ENCODE measurements around the gene PIM2. TPM values are rescaled to one million over a fixed set of nuclear protein-coding genes. Genes with fewer than 3 reads are reported as not detected.

The PIM2 gene
- total and polyA plus RNA-seq, 4 experiments from 2014 or later, result 117 to 489 (median 257) TPM

DNA sequence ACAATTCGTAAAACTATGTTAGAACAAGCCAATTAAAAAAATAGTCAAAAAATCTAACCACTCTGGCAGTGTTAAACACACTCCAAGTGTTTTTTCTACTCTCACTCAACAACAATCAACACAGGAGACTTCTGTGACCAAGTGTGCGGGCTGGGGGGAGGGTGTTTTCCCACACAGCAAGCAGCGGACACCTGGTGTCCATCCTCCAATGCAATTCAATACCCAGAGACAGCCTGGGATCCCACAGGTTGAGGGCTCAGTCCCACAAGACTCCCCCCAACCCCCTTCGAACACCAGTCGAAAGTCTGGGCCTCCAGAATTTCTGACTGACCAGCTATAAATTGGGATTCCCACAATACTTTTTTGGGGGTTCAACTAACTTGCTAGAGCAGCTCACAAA, 8.3 kb upstream of the PIM2 start:
- Histone ChIP-seq H3K9me3 (ENCODE audit: control insufficient read depth in 1 of 2, low read length in 2 of 2) (no peaks in the 10 kb centered on the region), H3K4me3 (ENCODE audit: low read length in 2 of 2) (no peak overlapping the region), H3K36me3 (ENCODE audit: insufficient read depth, low read length) (peaks cover 11% of the 10 kb centered on the region), H3K27ac (ENCODE audit: low read depth, low read length) (no peak overlapping the region), H3K4me1 (ENCODE audit: insufficient read depth, low read length) (peaks cover 35% of the 10 kb centered on the region), H3K27me3 (ENCODE audit: insufficient read depth, low read length) (no peaks in the 10 kb centered on the region)
- no peak overlapping the region for H3K27ac Mint-ChIP-seq
- intact Hi-C loops (cut with micrococcal nuclease), result no loop called here
- no peak for DNase-seq
- H3K4me3 Mint-ChIP-seq, result no peak overlapping the region
- H3K36me3 Mint-ChIP-seq, result peaks cover 24 to 36% of the 10 kb centered on the region in 2 donors
- POLR2A ChIA-PET (ENCODE audit: partially characterized antibody), result interaction anchor here (1.0 to 2.1 kb wide), 5 partner anchors 8 to 31 kb away, joined by 3 to 10 read pairs (median 3); no protein-coding TSS in a partner anchor
- H3K9me3 Mint-ChIP-seq, result peaks cover 0 to 2% (median 0%) of the 10 kb centered on the region in 8 donors
- CTCF ChIA-PET (ENCODE audit: partially characterized antibody), result interaction anchor here (1.0 kb wide), 1 partner anchor 10 kb away, joined by 3 read pairs; no protein-coding TSS in a partner anchor
- peaks cover 17 to 50% (median 24%) of the 10 kb centered on the region in 4 donors for H3K4me1 Mint-ChIP-seq
- no peaks in the 10 kb centered on the region for H3K27me3 Mint-ChIP-seq

DNA sequence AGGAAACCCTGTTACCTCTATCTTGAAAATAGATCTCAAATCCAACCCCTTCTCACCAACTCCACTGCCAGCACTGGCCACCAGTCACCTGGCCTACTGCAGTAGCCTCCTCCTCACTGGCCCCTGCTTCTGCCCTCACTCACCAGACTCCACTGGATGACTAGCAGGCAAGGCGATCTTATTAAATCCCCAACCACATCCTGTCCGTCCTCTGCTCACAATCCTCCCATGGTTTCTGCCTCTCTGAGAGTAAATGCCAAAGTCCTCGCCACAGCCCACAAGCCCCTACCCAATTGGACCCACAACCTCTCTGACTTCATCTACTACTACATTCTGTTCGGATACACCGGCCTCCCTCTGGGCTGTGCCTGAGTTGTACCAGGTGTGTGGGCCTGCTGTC, 5.4 kb upstream of the PIM2 start:
- Histone ChIP-seq H3K36me3 (ENCODE audit: insufficient read depth, low read length) (peaks cover 11% of the 10 kb centered on the region), H3K4me3 (ENCODE audit: low read length in 2 of 2) (no peak overlapping the region), H3K4me1 (ENCODE audit: insufficient read depth, low read length) (peaks cover 61% of the 10 kb centered on the region), H3K27ac (ENCODE audit: low read depth, low read length) (peak overlapping the region; percentile 1), H3K27me3 (ENCODE audit: insufficient read depth, low read length) (no peaks in the 10 kb centered on the region), H3K9me3 (ENCODE audit: control insufficient read depth in 1 of 2, low read length in 2 of 2) (no peaks in the 10 kb centered on the region)
- H3K4me1 Mint-ChIP-seq, result peaks cover 28 to 72% (median 42%) of the 10 kb centered on the region in 4 donors
- peaks cover 20 to 40% of the 10 kb centered on the region in 2 donors for H3K36me3 Mint-ChIP-seq
- peak overlapping the region in 7 of 8 donors; percentile 29 to 60 (median 46) for H3K4me3 Mint-ChIP-seq
- H3K27me3 Mint-ChIP-seq, result no peaks in the 10 kb centered on the region
- H3K27ac Mint-ChIP-seq, result peak overlapping the region; percentile 57 to 89 (median 83)
- CTCF ChIA-PET (ENCODE audit: partially characterized antibody), result interaction anchor here (2.9 kb wide), 1 partner anchor 13 kb away, joined by 8 read pairs; no protein-coding TSS in a partner anchor
- DNase-seq, result peak in 1 of 5 donors; percentile 37
- POLR2A ChIA-PET (ENCODE audit: partially characterized antibody), result interaction anchor here (0.6 to 2.4 kb wide), 2 partner anchors 12 to 28 kb away, joined by 4 to 16 read pairs; no protein-coding TSS in a partner anchor
- no peaks in the 10 kb centered on the region for H3K9me3 Mint-ChIP-seq
- intact Hi-C loops (cut with micrococcal nuclease), result no loop called here

DNA sequence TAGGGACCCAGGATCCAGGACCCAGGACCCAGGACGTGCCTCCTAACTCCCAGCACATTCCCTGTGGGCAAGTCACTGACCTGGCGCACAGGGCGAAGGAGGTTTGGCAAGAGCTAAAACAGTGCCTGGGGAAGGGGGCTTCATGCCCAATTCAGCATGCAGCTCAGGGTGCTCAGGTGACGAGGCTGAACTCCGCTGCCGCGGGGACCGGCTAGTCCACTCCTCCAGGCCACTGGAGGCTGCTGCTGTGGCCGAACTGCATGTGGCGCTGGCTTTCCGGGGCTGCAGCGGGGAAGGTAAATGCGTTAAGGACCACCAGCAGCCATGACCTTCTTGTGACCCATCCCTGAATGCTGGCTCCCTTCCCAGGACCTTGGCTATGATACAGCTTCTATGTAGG, 4.9 kb upstream of the PIM2 start:
- H3K4me3 Mint-ChIP-seq, result peak overlapping the region in 5 of 8 donors; percentile 29 to 50 (median 45)
- H3K27ac Mint-ChIP-seq, result peak overlapping the region; percentile 57 to 89 (median 83)
- POLR2A ChIA-PET (ENCODE audit: partially characterized antibody), result interaction anchor here (0.6 to 2.4 kb wide), 2 partner anchors 13 to 27 kb away, joined by 4 to 16 read pairs; no protein-coding TSS in a partner anchor
- CTCF ChIA-PET (ENCODE audit: partially characterized antibody), result interaction anchor here (2.9 kb wide), 1 partner anchor 14 kb away, joined by 8 read pairs; no protein-coding TSS in a partner anchor
- H3K4me1 ChIP-seq (ENCODE audit: insufficient read depth, low read length), result peaks cover 60% of the 10 kb centered on the region
- intact Hi-C loops (cut with micrococcal nuclease), result no loop called here
- no peaks in the 10 kb centered on the region for H3K27me3 ChIP-seq (ENCODE audit: insufficient read depth, low read length)
- no peak for DNase-seq
- no peaks in the 10 kb centered on the region for H3K27me3 Mint-ChIP-seq
- no peaks in the 10 kb centered on the region for H3K9me3 ChIP-seq (ENCODE audit: control insufficient read depth in 1 of 2, low read length in 2 of 2)
- H3K27ac ChIP-seq (ENCODE audit: low read depth, low read length), result peak overlapping the region; percentile 1
- peaks cover 28 to 76% (median 45%) of the 10 kb centered on the region in 4 donors for H3K4me1 Mint-ChIP-seq
- H3K36me3 ChIP-seq (ENCODE audit: insufficient read depth, low read length), result peaks cover 11% of the 10 kb centered on the region
- no peak overlapping the region for H3K4me3 ChIP-seq (ENCODE audit: low read length in 2 of 2)
- peaks cover 20 to 45% of the 10 kb centered on the region in 2 donors for H3K36me3 Mint-ChIP-seq
- H3K9me3 Mint-ChIP-seq, result no peaks in the 10 kb centered on the region

DNA sequence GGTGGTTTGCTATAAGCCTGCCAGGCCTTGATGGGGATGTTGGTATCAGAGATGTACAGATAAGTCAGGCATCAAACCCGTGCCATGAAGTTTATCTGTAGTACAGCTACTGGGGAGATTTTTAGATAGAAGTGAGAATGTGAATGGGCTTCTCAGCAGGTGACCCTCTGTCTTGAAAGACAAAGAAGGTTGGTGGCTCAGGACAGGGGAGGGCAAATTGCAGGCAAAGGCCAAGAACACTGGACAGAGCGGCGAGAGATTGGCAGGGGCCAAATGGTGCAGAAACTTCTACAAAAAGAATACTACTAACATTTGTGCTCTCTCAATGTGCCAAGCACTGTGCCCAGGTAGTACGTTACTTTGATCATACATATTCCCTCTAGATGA, 1.9 kb upstream of the PIM2 start:
- Histone ChIP-seq H3K27ac (ENCODE audit: low read depth, low read length) (peak overlapping the region; percentile 81), H3K4me1 (ENCODE audit: insufficient read depth, low read length) (peaks cover 59% of the 10 kb centered on the region), H3K9me3 (ENCODE audit: control insufficient read depth in 1 of 2, low read length in 2 of 2) (no peaks in the 10 kb centered on the region), H3K4me3 (ENCODE audit: low read length in 2 of 2) (peak overlapping the region in 1 of 2 donors; percentile 73), H3K27me3 (ENCODE audit: insufficient read depth, low read length) (no peaks in the 10 kb centered on the region), H3K36me3 (ENCODE audit: insufficient read depth, low read length) (peaks cover 22% of the 10 kb centered on the region)
- Mint-ChIP-seq H3K9me3 (peaks cover 0 to 4% (median 0%) of the 10 kb centered on the region in 8 donors), H3K36me3 (peaks cover 29 to 59% of the 10 kb centered on the region in 2 donors), H3K27ac (peak overlapping the region; percentile 87 to 98 (median 96)), H3K27me3 (no peaks in the 10 kb centered on the region), H3K4me1 (peaks cover 24 to 82% (median 53%) of the 10 kb centered on the region in 4 donors), H3K4me3 (peak overlapping the region; percentile 93 to 98 (median 96))
- ChIA-PET POLR2A (ENCODE audit: partially characterized antibody) (interaction anchor here (0.9 to 6.3 kb wide), 8 partner anchors 9 to 209 kb away, joined by 3 to 235 read pairs (median 4); partner anchors contain the start of genes HDAC6, OTUD5, PQBP1 and SLC35A2), CTCF (ENCODE audit: partially characterized antibody) (interaction anchor here (4.1 kb wide), 1 partner anchor 16 kb away, joined by 22 read pairs; no protein-coding TSS in a partner anchor)
- intact Hi-C loops (cut with micrococcal nuclease), result no loop called here
- peak in 1 of 5 donors; percentile 27 for DNase-seq

DNA sequence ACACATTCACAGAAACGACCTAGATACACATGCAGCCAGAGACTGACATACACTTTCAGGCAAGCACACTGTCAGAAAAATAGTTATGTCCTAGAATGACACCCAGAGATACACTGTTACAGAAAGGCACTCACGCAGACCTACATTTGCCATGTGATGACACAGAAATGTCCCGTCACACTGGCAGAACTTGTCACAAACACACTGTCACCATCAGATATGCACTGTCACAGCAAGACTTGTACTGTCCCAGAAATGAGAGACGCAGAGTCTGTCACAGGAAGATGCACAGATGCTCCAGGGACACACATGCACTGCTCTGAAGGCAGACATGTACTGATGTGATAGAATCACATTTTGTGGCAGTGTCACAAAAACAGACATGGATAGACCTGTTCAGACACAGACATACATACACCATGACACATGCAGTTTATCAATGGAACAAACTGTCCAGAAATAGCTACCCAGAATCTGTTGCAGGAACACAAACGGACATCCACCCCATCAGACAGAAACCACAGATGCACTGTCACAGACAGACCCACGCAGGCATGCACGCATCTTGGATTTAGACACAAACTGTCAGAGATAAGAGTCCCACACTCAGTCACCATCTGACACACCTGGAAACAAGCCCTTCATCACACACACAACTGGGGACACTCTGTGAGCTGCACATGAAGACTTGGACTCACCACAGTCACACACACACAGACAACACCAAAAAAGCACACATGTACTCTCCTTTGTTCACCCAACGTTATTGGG, 1.3 kb upstream of the PIM2 start:
- peaks cover 23% of the 10 kb centered on the region for H3K36me3 ChIP-seq (ENCODE audit: insufficient read depth, low read length)
- H3K27me3 Mint-ChIP-seq, result no peaks in the 10 kb centered on the region
- intact Hi-C loops (cut with micrococcal nuclease), result loop anchor here (1.0 to 5.0 kb wide), 4 partner anchors 17 to 123 kb away; partner anchors contain the start of genes GRIPAP1 and TFE3
- H3K4me1 ChIP-seq (ENCODE audit: insufficient read depth, low read length), result peaks cover 65% of the 10 kb centered on the region
- DNase-seq, result peak; percentile 51 to 79 (median 65)
- H3K27ac Mint-ChIP-seq, result peak overlapping the region; percentile 87 to 98 (median 96)
- peaks cover 29 to 62% of the 10 kb centered on the region in 2 donors for H3K36me3 Mint-ChIP-seq
- peaks cover 0 to 4% (median 0%) of the 10 kb centered on the region in 8 donors for H3K9me3 Mint-ChIP-seq
- no peaks in the 10 kb centered on the region for H3K9me3 ChIP-seq (ENCODE audit: control insufficient read depth in 1 of 2, low read length in 2 of 2)
- POLR2A ChIA-PET (ENCODE audit: partially characterized antibody), result interaction anchor here (0.6 to 6.3 kb wide), 14 partner anchors 7 to 209 kb away, joined by 3 to 235 read pairs (median 4); partner anchors contain the start of genes GRIPAP1, HDAC6, OTUD5 and PQBP1
- no peaks in the 10 kb centered on the region for H3K27me3 ChIP-seq (ENCODE audit: insufficient read depth, low read length)
- peaks cover 24 to 82% (median 50%) of the 10 kb centered on the region in 4 donors for H3K4me1 Mint-ChIP-seq
- H3K4me3 Mint-ChIP-seq, result peak overlapping the region; percentile 93 to 98 (median 96)
- peak overlapping the region; percentile 73 to 78 for H3K4me3 ChIP-seq (ENCODE audit: low read length in 2 of 2)
- CTCF ChIA-PET (ENCODE audit: partially characterized antibody), result interaction anchor here (4.1 kb wide), 1 partner anchor 17 kb away, joined by 22 read pairs; no protein-coding TSS in a partner anchor
- H3K27ac ChIP-seq (ENCODE audit: low read depth, low read length), result peak overlapping the region; percentile 81

DNA sequence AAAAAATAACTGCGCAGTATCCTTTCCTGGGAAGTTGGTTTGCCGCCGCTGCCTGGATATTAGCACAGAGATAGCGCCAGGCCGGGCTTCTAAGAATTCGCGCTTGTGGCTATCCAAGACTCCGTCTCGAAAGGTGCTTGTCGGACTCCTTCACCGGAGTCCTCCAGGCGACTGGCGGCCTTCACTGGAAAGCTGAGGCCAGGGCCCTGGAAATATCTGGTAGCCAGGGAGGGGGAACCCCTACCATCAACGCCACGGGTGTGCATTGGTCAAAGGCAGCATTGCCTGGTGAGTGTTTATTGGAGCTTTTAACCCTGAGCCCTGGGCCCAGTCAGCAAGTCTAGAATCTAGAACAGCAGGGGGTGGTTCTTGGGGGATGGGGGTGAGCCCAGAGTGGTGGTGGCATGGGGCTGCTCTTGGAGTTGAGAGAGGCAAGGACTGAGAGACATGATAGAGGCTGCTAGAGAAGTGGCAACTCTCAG, 577 bp upstream of the PIM2 start:
- Histone ChIP-seq H3K4me3 (ENCODE audit: low read length in 2 of 2) (peak overlapping the region; percentile 73 to 78), H3K9me3 (ENCODE audit: control insufficient read depth in 1 of 2, low read length in 2 of 2) (no peaks in the 10 kb centered on the region), H3K27me3 (ENCODE audit: insufficient read depth, low read length) (no peaks in the 10 kb centered on the region), H3K36me3 (ENCODE audit: insufficient read depth, low read length) (peaks cover 30% of the 10 kb centered on the region), H3K4me1 (ENCODE audit: insufficient read depth, low read length) (peaks cover 67% of the 10 kb centered on the region), H3K27ac (ENCODE audit: low read depth, low read length) (peak overlapping the region; percentile 81)
- Mint-ChIP-seq H3K27ac (peak overlapping the region; percentile 87 to 98 (median 96)), H3K9me3 (peaks cover 0 to 4% (median 0%) of the 10 kb centered on the region in 8 donors), H3K36me3 (peaks cover 34 to 67% of the 10 kb centered on the region in 2 donors), H3K4me3 (peak overlapping the region; percentile 93 to 98 (median 96)), H3K27me3 (no peaks in the 10 kb centered on the region), H3K4me1 (peaks cover 23 to 87% (median 53%) of the 10 kb centered on the region in 4 donors)
- POLR2A ChIA-PET (ENCODE audit: partially characterized antibody), result interaction anchor here (0.6 to 6.3 kb wide), 13 partner anchors 8 to 182 kb away, joined by 3 to 235 read pairs (median 4); partner anchors contain the start of genes GRIPAP1, HDAC6, OTUD5 and PQBP1
- intact Hi-C loops (cut with micrococcal nuclease), result loop anchor here (1.0 to 5.0 kb wide), 4 partner anchors 18 to 124 kb away; partner anchors contain the start of genes GRIPAP1 and TFE3
- CTCF ChIA-PET (ENCODE audit: partially characterized antibody), result interaction anchor here (4.1 kb wide), 1 partner anchor 18 kb away, joined by 22 read pairs; no protein-coding TSS in a partner anchor
- peak in 2 of 5 donors; percentile 61 to 71 for DNase-seq
